Astrocyte (in vitro differentiated cells and primary cell): Measurements from ENCODE around the gene PCDHB13.

Experiments used
- CTCF ChIP-seq: IDR thresholded peaks from 2 replicates; pipeline ENCODE4 v1.5.1; 2011; ENCODE audit warnings: low read depth, mild to moderate bottlenecking, inconsistent platforms, low read length, moderate library complexity; ENCODE audit not compliant: insufficient read depth
- EZH2 ChIP-seq: IDR thresholded peaks from 2 replicates; pipeline ENCODE4 v1.6.1; 2012; ENCODE audit warnings: mild to moderate bottlenecking, low read length, inconsistent platforms; ENCODE audit not compliant: insufficient read depth

GRCh38 chr5:141192110-141192725 lies 21.5 kb upstream of the PCDHB13 start, which contains the start of gene PCDHB10:
- TF ChIP-seq CTCF (peak; percentile 19), EZH2 (no peak)
